IMR-90 (cell line): ENCODE data around the gene TBPL2. TPM values are rescaled to one million over a fixed set of nuclear protein-coding genes. Genes with fewer than 3 reads are reported as not detected.

Experiments
- ATAC-seq: fragments of 200-7000 bp; cut with Tn5 transposase; 2 replicates; pipeline ENCODE4 v1.9.1; 2020; ENCODE audit warnings: low read depth, mild to moderate bottlenecking, moderate library complexity
- BruUV-seq: library from RNA; stranded (reverse); fragments of 400-500 nt; replicated peaks from 2 replicates; lab custom pipeline; 2021; lab: Mats Ljungman, UMichigan
- CTCF ChIA-PET: fragments of 300-600 bp; formaldehyde crosslinking; extraction: SDS; loops from one replicate; lab custom pipeline; 2021; ENCODE audit warnings: antibody characterized with exemption; lab: Yijun Ruan, JAX
- POLR2A ChIA-PET: fragments of 300-600 bp; sonication (Branson Sonifier 250); formaldehyde crosslinking; loops from one replicate; lab custom pipeline; 2022; ENCODE audit warnings: antibody characterized with exemption; ENCODE audit not compliant: unreplicated experiment; lab: Charles Lee
- DNase-seq: peaks from one replicate; pipeline ENCODE4 v3.0.0; 2013
- H2AFZ ChIP-seq: replicated peaks from 2 replicates; pipeline ENCODE3; 2013; ENCODE audit warnings: low read length, mild to moderate bottlenecking; ENCODE audit not compliant: poor library complexity
- H2AK5ac ChIP-seq: 2 replicates; pipeline ENCODE4 v1.6.1; 2013; ENCODE audit warnings: low read depth, low read length, inconsistent platforms
- H2AK9ac ChIP-seq: replicated peaks from 2 replicates; pipeline ENCODE3; 2013; ENCODE audit warnings: mild to moderate bottlenecking, low read depth, low read length, moderate library complexity; ENCODE audit not compliant: poor library complexity
- H2BK120ac ChIP-seq: 2 replicates; pipeline ENCODE4 v1.6.1; 2013; ENCODE audit warnings: low read depth, low read length, inconsistent platforms
- H2BK15ac ChIP-seq: 3 replicates; pipeline ENCODE4 v1.6.1; 2013; ENCODE audit warnings: low read depth, low read length, inconsistent platforms
- H2BK20ac ChIP-seq: 2 replicates; pipeline ENCODE4 v1.6.1; 2013; ENCODE audit warnings: low read depth, mild to moderate bottlenecking, inconsistent platforms, low read length, moderate library complexity
- H2BK5ac ChIP-seq: 2 replicates; pipeline ENCODE4 v1.6.1; 2013; ENCODE audit warnings: mild to moderate bottlenecking, low read depth, low read length, inconsistent platforms; ENCODE audit not compliant: poor library complexity, severe bottlenecking
- H3K14ac ChIP-seq: replicated peaks from 2 replicates; pipeline ENCODE4 v1.6.1; 2013; ENCODE audit warnings: low read depth, low read length, inconsistent platforms
- H3K18ac ChIP-seq: 2 replicates; pipeline ENCODE4 v1.6.1; 2013; ENCODE audit warnings: low read depth, low read length, control low read depth
- H3K23ac ChIP-seq: 2 replicates; pipeline ENCODE4 v1.6.1; 2013; ENCODE audit warnings: low read depth, low read length, inconsistent platforms
- H3K27ac ChIP-seq: 2 replicates; pipeline ENCODE4 v1.5.1; 2013; ENCODE audit warnings: mild to moderate bottlenecking, control low read depth, low read length; ENCODE audit not compliant: insufficient read depth
- H3K27me3 ChIP-seq: 2 replicates; pipeline ENCODE4 v1.6.1; 2013; ENCODE audit warnings: low read length; ENCODE audit not compliant: control insufficient read depth, insufficient read depth
- H3K36me3 ChIP-seq: 2 replicates; pipeline ENCODE4 v1.6.1; 2013; ENCODE audit warnings: low read length, mixed read lengths; ENCODE audit not compliant: control insufficient read depth, insufficient read depth
- H3K4ac ChIP-seq: 2 replicates; pipeline ENCODE4 v1.6.1; 2013; ENCODE audit warnings: low read depth, low read length, inconsistent platforms
- H3K4me1 ChIP-seq: 2 replicates; pipeline ENCODE4 v1.6.1; 2013; ENCODE audit warnings: low read length, mixed read lengths; ENCODE audit not compliant: control insufficient read depth, insufficient read depth
- H3K4me2 ChIP-seq: 2 replicates; pipeline ENCODE4 v1.6.1; 2013; ENCODE audit warnings: low read depth, mild to moderate bottlenecking, control low read depth, low read length, moderate library complexity
- H3K4me3 ChIP-seq: 2 replicates; pipeline ENCODE4 v1.5.1; 2013; ENCODE audit warnings: low read depth, mild to moderate bottlenecking, control low read depth, low read length, moderate library complexity; ENCODE audit not compliant: insufficient read depth
- H3K56ac ChIP-seq: 2 replicates; pipeline ENCODE4 v1.6.1; 2013; ENCODE audit warnings: low read length, inconsistent platforms; ENCODE audit not compliant: insufficient read depth; ENCODE audit errors: extremely low read depth
- H3K79me1 ChIP-seq, 2 experiments: 2 replicates each; pipeline ENCODE4 v1.6.1; 2013; ENCODE audit warnings: low read length in 2 of 2, inconsistent platforms in 1 of 2, low read depth in 1 of 2
- H3K9ac ChIP-seq: 2 replicates; pipeline ENCODE4 v1.6.1; 2013; ENCODE audit warnings: low read depth, low read length, control low read depth
- H3K9me1 ChIP-seq: 2 replicates; pipeline ENCODE4 v1.6.1; 2013; ENCODE audit warnings: low read length, inconsistent platforms; ENCODE audit not compliant: insufficient read depth
- H3K9me3 ChIP-seq: 2 replicates; pipeline ENCODE4 v1.6.1; 2013; ENCODE audit warnings: low read length; ENCODE audit not compliant: control insufficient read depth, insufficient read depth
- H4K20me1 ChIP-seq: 2 replicates; pipeline ENCODE4 v1.6.1; 2013; ENCODE audit warnings: low read length, inconsistent platforms; ENCODE audit not compliant: insufficient read depth
- H4K5ac ChIP-seq: 2 replicates; pipeline ENCODE4 v1.6.1; 2013; ENCODE audit warnings: mild to moderate bottlenecking, low read depth, low read length, control low read depth
- H4K8ac ChIP-seq, 2 experiments: 2 replicates each; pipeline ENCODE4 v1.6.1; 2013; ENCODE audit warnings: low read depth in 2 of 2, low read length in 2 of 2, control low read depth in 1 of 2, inconsistent platforms in 1 of 2
- H4K91ac ChIP-seq: 2 replicates; pipeline ENCODE4 v1.6.1; 2013; ENCODE audit warnings: low read depth, low read length, inconsistent platforms; ENCODE audit not compliant: insufficient read depth
- BHLHE40 ChIP-seq: fragments of 150-350 bp; IDR thresholded peaks from 2 replicates; pipeline ENCODE4 v1.6.1; 2016; ENCODE audit warnings: mild to moderate bottlenecking, low read depth, low read length
- CEBPB ChIP-seq: IDR thresholded peaks from 2 replicates; pipeline ENCODE4 v1.6.1; 2012; ENCODE audit warnings: low read depth, low read length, improper control_type of control experiment
- CHD1 ChIP-seq: IDR thresholded peaks from 2 replicates; pipeline ENCODE4 v1.6.1; 2012; ENCODE audit warnings: low read depth, low read length, improper control_type of control experiment
- CTCF ChIP-seq: conservative IDR thresholded peaks from 2 replicates; pipeline ENCODE4 v1.5.1; 2012; ENCODE audit warnings: mild to moderate bottlenecking, low read depth, low read length, improper control_type of control experiment
- ELK1 ChIP-seq: fragments of 150-350 bp; IDR thresholded peaks from 2 replicates; pipeline ENCODE4 v1.6.1; 2016; ENCODE audit warnings: low read depth, mild to moderate bottlenecking, low read length, moderate library complexity, borderline replicate concordance
- FOS ChIP-seq: fragments of 150-350 bp; IDR thresholded peaks from 2 replicates; pipeline ENCODE4 v1.6.1; 2016; ENCODE audit warnings: low read depth, low read length
- MAFK ChIP-seq: IDR thresholded peaks from 2 replicates; pipeline ENCODE4 v1.6.1; 2012; ENCODE audit warnings: low read depth, low read length, improper control_type of control experiment
- MAZ ChIP-seq: IDR thresholded peaks from 2 replicates; pipeline ENCODE4 v1.6.1; 2012; ENCODE audit warnings: low read depth, mild to moderate bottlenecking, low read length, improper control_type of control experiment, moderate library complexity, borderline replicate concordance
- NFE2L2 ChIP-seq: fragments of 150-350 bp; IDR thresholded peaks from 2 replicates; pipeline ENCODE4 v1.6.1; 2016; ENCODE audit warnings: low read depth, mild to moderate bottlenecking, low read length
- POLR2A ChIP-seq: IDR thresholded peaks from 2 replicates; pipeline ENCODE4 v1.6.1; 2012; ENCODE audit warnings: mild to moderate bottlenecking, low read depth, low read length
- RAD21 ChIP-seq: IDR thresholded peaks from 2 replicates; pipeline ENCODE4 v1.6.1; 2012; ENCODE audit warnings: low read length, improper control_type of control experiment
- RCOR1 ChIP-seq: IDR thresholded peaks from 2 replicates; pipeline ENCODE4 v1.6.1; 2012; ENCODE audit warnings: mild to moderate bottlenecking, low read length, improper control_type of control experiment; ENCODE audit not compliant: insufficient replicate concordance
- RFX5 ChIP-seq: IDR thresholded peaks from 2 replicates; pipeline ENCODE4 v1.8.0; 2012; ENCODE audit warnings: low read depth, mild to moderate bottlenecking, low read length, moderate library complexity
- WGBS, 2 experiments: methylation state at CpG; one replicate each; pipeline versions ENCODE4 v1.1.5 to v1.1.7; 2013; ENCODE audit warnings: missing lambda C conversion rate in 2 of 2; ENCODE audit not compliant: insufficient read length in 1 of 2; ENCODE audit errors: extremely low coverage in 2 of 2; 5-methylcytosine and 5-hydroxymethylcytosine counted together
- dilution Hi-C: fragments of 300-500 bp; cut with HindIII; formaldehyde crosslinking; loops from one replicate; pipeline ENCODE4 v1.14.3; 2018; ENCODE audit warnings: low sequenced_read_pairs; ENCODE audit not compliant: unreplicated experiment
- in situ Hi-C: fragments of 300-500 bp; cut with MboI; formaldehyde crosslinking; loops from 3 replicates; pipeline ENCODE4 v1.14.3; 2019; ENCODE audit warnings: low sequenced_read_pairs, inconsistent platforms, mixed read lengths
- intact Hi-C: fragments of 100-400 bp; cut with micrococcal nuclease; formaldehyde crosslinking; loops from 2 replicates; pipeline ENCODE4 v1.10.0; 2022
- polyA plus RNA-seq, 3 experiments: library from polyadenylated mRNA; depleted of rRNA; stranded (reverse); fragments of >200 nt; gene quantifications; 2 replicates each; pipeline ENCODE4 v1.2.3, GENCODE V29; 2012; ENCODE audit warnings: low replicate concordance in 1 of 3
- total RNA-seq: library from RNA; depleted of rRNA; stranded (reverse); fragments of >200 nt; gene quantifications from 2 replicates; pipeline ENCODE4 v1.2.3, GENCODE V29; 2012

The TBPL2 gene
- total and polyA plus RNA-seq, 2 of the 4 experiments (the other 2 are of a cell fraction), result not detected

GRCh38 chr14:55458800-55459515, 18.5 kb upstream of the TBPL2 start:
- ATAC-seq, result 0 out of 2 replicates have a peak, but pooled peaks have one; percentile 27
- no peak overlapping the region for H3K23ac ChIP-seq
- H4K8ac ChIP-seq, result no peak overlapping the region
- no peak overlapping the region for H3K27ac ChIP-seq
- no peaks in the 10 kb centered on the region for H3K36me3 ChIP-seq
- ChIA-PET CTCF (no interaction called here), POLR2A (no interaction called here)
- H2BK120ac ChIP-seq, result no peak overlapping the region
- no peaks in the 10 kb centered on the region for H3K79me1 ChIP-seq
- in situ Hi-C loops (no loop called here), intact Hi-C loops (no loop called here), dilution Hi-C loops (no loop called here)
- H3K27me3 ChIP-seq, result peaks cover 6% of the 10 kb centered on the region
- H2AK9ac ChIP-seq, result no peak overlapping the region
- H3K18ac ChIP-seq, result no peak overlapping the region
- H3K14ac ChIP-seq, result no peak overlapping the region
- H3K4me2 ChIP-seq, result peak overlapping the region; percentile 49; the same call in 1 of the 2 replicates
- no peak for TF ChIP-seq MAZ
- TF ChIP-seq RFX5, result no peak
- peak; percentile 42; the same call in 1 of the 2 replicates for TF ChIP-seq FOS
- no peak for TF ChIP-seq CHD1
- TF ChIP-seq BHLHE40, result peak; percentile 30; the same call in 1 of the 2 replicates
- no peak for TF ChIP-seq RCOR1
- TF ChIP-seq MAFK, result no peak; the same call in 1 of the 2 replicates
- TF ChIP-seq CTCF, result no peak
- TF ChIP-seq POLR2A, result no peak
- no peak for TF ChIP-seq ELK1
- TF ChIP-seq NFE2L2, result peak; percentile 85
- no peak for TF ChIP-seq RAD21
- TF ChIP-seq CEBPB, result no peak
- peaks cover 11% of the 10 kb centered on the region for H3K4me1 ChIP-seq
- no peak overlapping the region for H3K4me3 ChIP-seq
- H3K9ac ChIP-seq, result no peak overlapping the region
- no peaks in the 10 kb centered on the region for H4K20me1 ChIP-seq
- no peak overlapping the region for H3K4ac ChIP-seq
- no peak overlapping the region for H4K91ac ChIP-seq
- no peak overlapping the region for H2BK5ac ChIP-seq
- WGBS, 2 experiments, result 70% methylated on average over 2 of the region's 9 CpGs; no CpG with 5 or more reads in 1 of the 2 experiments
- H3K9me1 ChIP-seq, result peaks cover 3% of the 10 kb centered on the region; the same call in 1 of the 2 replicates
- no TSS peak for BruUV-seq
- no peaks in the 10 kb centered on the region for H3K9me3 ChIP-seq
- no peak overlapping the region for H4K5ac ChIP-seq
- H2BK20ac ChIP-seq, result peak overlapping the region; percentile 47; the same call in 1 of the 2 replicates
- no peak overlapping the region for H2BK15ac ChIP-seq
- peak overlapping the region; percentile 44 for H2AFZ ChIP-seq
- no peak overlapping the region for H3K56ac ChIP-seq
- DNase-seq, result peak; percentile 48
- no peak overlapping the region for H2AK5ac ChIP-seq
